HT-29 (cell line): ENCODE results near the gene CXADR. TPM values are rescaled to one million over a fixed set of nuclear protein-coding genes. Genes with fewer than 3 reads are reported as not detected.

Experiments used
- DNase-seq: peaks from one replicate; pipeline ENCODE4 v3.0.0-alpha.2; 2015; ENCODE audit warnings: low spot score
- small RNA-seq: library from RNA; depleted of rRNA; stranded (forward); fragments of <200 nt; gene quantifications from one replicate; pipeline ENCODE3, GENCODE V24; 2014
- total RNA-seq: library from RNA; depleted of rRNA; stranded (reverse); fragments of >200 nt; shearing (Covaris generic); gene quantifications from 2 replicates; pipeline ENCODE4 v1.2.3, GENCODE V29; 2014; rRNA removed

Gene CXADR
- total RNA-seq, 1 experiment from 2014 or later = 17.4 TPM

GRCh38 chr21:17590430-17590829 lies 77.6 kb downstream of the CXADR start:
- DNase-seq = no peak

- no peak for DNase-seq
Measured at GRCh38 chr21:17597680-17598079, 84.8 kb downstream of the CXADR start.

GRCh38 chr21:17598437-17598836 lies 85.6 kb downstream of the CXADR start:
- DNase-seq = no peak

GRCh38 chr21:17602874-17603273 lies 90.0 kb downstream of the CXADR start:
- DNase-seq = no peak

GRCh38 chr21:17607684-17608083 lies 94.8 kb downstream of the CXADR start:
- DNase-seq = no peak

GRCh38 chr21:17609681-17610080 lies 96.8 kb downstream of the CXADR start:
- DNase-seq = no peak

- DNase-seq = no peak
Measured at GRCh38 chr21:17610911-17611310, 98.1 kb downstream of the CXADR start.

GRCh38 chr21:17611414-17612022 lies 98.7 kb downstream of the CXADR start:
- DNase-seq = peak; percentile 74

- peak; percentile 40 for DNase-seq
Measured at GRCh38 chr21:17612023-17612564, 99.3 kb downstream of the CXADR start.

- DNase-seq = peak; percentile 48
Measured at GRCh38 chr21:17612565-17613241, 99.9 kb downstream of the CXADR start, which contains the start of gene BTG3. BTG3 (minus strand) TSS chr21:17612901; CDS start chr21:17609144, 3,757 bp downstream.

GRCh38 chr21:17613242-17613676 lies 100.4 kb downstream of the CXADR start:
- peak; percentile 1 for DNase-seq

GRCh38 chr21:17616831-17617230 lies 104.0 kb downstream of the CXADR start:
- DNase-seq = no peak

GRCh38 chr21:17622018-17622417 lies 109.2 kb downstream of the CXADR start:
- no peak for DNase-seq

GRCh38 chr21:17631195-17631594 lies 118.4 kb downstream of the CXADR start:
- no peak for DNase-seq

GRCh38 chr21:17636711-17637110 lies 123.9 kb downstream of the CXADR start:
- no peak for DNase-seq

GRCh38 chr21:17640821-17641220 lies 128.0 kb downstream of the CXADR start:
- DNase-seq = no peak

Small RNAs within 50 kb of the gene (small RNA-seq; reads per million reads assigned to genes)
- gene RF00019 (not detected), gene RN7SL163P (not detected), gene RPL39P40 (not detected)

Other genes with a start within 250 kb of the CXADR start
- gene BTG3, start 99.9 kb downstream of the CXADR start, total RNA-seq = 2.0 and 7.0 TPM in 2 replicates